GM12875 (cell line): Measurements from ENCODE around the gene HOXB6.

Experiments
- H3K4me3 ChIP-seq: one replicate; pipeline ENCODE4 v1.5.1; 2011; ENCODE audit warnings: low read depth, low read length, control low read depth
- CTCF ChIP-seq: IDR thresholded peaks from 2 replicates; pipeline ENCODE4 v1.5.1; 2011; ENCODE audit warnings: low read depth, mild to moderate bottlenecking, control low read depth, inconsistent platforms, low read length, moderate library complexity, borderline replicate concordance; ENCODE audit not compliant: insufficient read depth

Gene HOXB6

GRCh38 chr17:48634493-48635208, 29.9 kb upstream of the HOXB6 start:
- TF ChIP-seq CTCF = no peak
- H3K4me3 ChIP-seq = no peak overlapping the region

GRCh38 chr17:48633266-48633677, 28.5 kb upstream of the HOXB6 start:
- TF ChIP-seq CTCF = no peak
- no peak overlapping the region for H3K4me3 ChIP-seq

GRCh38 chr17:48632579-48633265, 27.9 kb upstream of the HOXB6 start:
- H3K4me3 ChIP-seq = no peak overlapping the region
- no peak for TF ChIP-seq CTCF

GRCh38 chr17:48631693-48632578, 27.1 kb upstream of the HOXB6 start:
- no peak for TF ChIP-seq CTCF
- H3K4me3 ChIP-seq = no peak overlapping the region

GRCh38 chr17:48630925-48631692, 26.3 kb upstream of the HOXB6 start:
- no peak overlapping the region for H3K4me3 ChIP-seq
- TF ChIP-seq CTCF = no peak

GRCh38 chr17:48630009-48630924, 25.5 kb upstream of the HOXB6 start:
- no peak for TF ChIP-seq CTCF
- H3K4me3 ChIP-seq = no peak overlapping the region
